Suppressor macrophage treated with lipopolysaccharide for 4 hours (primary cell): Measurements from ENCODE around the gene GLIS1.

Experiments used
- DNase-seq: peaks from one replicate; pipeline ENCODE4 v3.0.0-alpha.2; 2020

GLIS1 gene

GRCh38 chr1:53735681-53736080 lies 3.3 kb downstream of the GLIS1 start:
- no peak for DNase-seq

DNA sequence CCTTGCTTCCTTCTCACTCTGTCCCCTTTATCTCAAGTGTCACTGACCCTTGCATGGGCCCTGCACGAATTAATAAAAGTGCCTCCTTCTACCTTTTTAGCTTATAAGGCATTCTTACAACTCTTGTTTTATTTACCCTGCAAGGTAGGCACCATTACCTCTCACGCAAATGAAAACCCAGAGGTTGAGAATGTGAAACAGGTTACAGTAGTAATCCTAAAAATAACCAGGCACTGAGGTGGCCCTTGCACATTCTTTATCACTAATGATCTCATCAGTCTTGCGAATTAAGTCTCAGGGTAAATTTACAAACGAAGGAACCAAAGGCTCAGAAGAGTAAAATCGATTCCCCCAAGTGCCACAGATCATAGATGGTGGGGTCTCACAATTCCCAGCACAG lies 3.7 kb downstream of the GLIS1 start:
- no peak for DNase-seq

DNA sequence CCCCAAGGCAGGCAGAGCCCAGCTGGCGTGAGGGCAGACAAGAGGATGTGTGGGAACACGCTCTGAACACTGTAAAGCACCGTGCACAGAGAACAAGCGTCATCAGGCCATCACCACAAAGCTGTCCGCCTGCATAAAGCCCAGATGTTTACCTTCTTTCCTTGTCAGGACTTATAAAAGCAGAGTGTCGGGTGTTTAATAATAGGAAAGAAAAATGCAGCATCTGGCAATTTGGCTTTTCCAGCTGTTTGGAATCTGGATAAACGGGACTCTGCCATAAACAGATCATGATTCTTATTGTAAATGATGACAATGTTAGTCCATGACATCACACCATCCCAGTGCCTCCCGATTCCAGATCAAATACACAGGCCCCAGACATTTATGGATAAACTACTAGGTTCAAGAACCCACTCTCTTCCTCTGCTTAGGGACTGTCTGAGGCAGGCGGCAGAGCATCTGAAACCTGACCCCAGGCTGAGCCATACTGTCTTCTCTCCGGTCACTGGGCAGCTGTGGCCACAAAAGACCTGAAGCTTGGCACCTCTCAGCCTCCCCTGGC lies 4.2 kb downstream of the GLIS1 start:
- no peak for DNase-seq

GRCh38 chr1:53733975-53734649 lies 4.9 kb downstream of the GLIS1 start:
- no peak for DNase-seq

DNA sequence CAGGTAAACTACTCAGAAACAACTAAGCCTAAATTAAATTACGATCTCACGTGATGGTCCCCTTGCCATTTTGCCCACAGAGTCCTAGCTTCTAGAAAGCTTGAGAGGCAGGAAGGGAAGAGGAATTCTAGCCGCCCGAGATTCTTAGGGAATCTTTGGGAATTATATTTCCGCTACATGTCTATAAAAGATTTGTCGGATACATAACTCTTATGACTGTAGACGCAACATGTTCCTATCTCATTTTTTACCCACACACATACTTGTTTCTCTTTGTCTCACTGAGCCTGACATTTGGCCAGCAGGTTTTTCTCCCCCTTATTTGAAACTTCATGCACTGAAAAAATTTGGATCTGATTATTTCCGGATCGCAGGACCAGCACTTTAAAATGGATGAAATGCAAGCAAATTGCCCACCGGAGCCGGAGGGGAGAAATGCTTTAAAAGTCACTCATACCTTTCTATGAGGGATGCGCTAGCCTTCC lies 5.5 kb downstream of the GLIS1 start:
- no peak for DNase-seq

- no peak for DNase-seq
Measured at GRCh38 chr1:53732912-53733317, 6.0 kb downstream of the GLIS1 start.

GRCh38 chr1:53732409-53732808 lies 6.6 kb downstream of the GLIS1 start:
- DNase-seq = no peak

DNA sequence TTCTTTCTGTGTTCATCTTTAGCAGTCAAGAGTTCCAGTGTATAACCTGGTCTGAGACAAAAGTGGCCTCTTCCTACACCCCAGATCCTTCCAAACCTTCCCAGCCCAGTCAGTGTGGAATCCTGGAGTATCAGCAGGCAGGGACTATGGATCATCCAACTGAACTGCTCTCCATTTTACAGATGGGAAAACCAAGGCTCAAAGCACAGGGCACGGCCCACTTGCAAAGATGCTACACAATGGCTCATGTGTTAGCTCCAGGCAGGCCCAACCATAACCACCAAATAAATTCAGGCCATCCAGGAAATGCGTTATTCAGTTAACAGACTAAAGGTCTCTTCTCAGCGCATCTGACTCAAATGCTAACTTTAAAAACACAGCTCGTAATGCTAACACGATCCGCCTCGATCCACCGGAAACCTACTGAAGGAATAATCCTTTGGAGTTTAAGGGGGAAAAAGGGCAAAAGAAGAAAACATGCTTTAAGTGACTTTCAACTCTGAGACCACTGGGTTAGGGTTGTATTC lies 7.1 kb downstream of the GLIS1 start:
- DNase-seq = no peak

DNA sequence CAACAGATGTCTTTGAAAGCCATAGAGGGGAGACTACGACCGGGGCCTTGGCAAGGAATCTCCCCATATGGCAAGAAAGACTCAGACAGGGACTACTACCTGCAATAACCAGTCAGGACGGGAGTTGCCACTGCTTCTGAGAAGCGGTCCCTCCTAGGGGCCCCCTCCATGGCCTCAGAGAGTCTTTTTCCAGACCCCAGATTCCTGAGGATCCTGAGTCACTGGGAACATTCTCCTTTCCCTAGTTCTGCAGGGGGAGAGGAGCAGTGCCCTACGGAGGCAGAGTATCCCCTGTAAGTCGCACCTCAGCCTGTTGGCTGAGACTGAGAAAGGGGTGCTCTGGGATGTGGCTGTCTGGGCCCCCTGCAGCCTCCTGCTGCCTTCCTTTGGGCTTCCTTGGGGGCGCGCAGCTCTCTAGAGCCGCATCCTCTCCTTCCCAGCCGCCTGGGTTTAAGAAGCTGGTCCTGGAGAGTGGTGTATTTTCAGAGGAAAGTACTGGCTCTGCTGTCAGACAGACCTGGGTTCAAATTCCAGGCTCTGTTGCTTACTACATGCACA lies 7.8 kb downstream of the GLIS1 start:
- no peak for DNase-seq

DNA sequence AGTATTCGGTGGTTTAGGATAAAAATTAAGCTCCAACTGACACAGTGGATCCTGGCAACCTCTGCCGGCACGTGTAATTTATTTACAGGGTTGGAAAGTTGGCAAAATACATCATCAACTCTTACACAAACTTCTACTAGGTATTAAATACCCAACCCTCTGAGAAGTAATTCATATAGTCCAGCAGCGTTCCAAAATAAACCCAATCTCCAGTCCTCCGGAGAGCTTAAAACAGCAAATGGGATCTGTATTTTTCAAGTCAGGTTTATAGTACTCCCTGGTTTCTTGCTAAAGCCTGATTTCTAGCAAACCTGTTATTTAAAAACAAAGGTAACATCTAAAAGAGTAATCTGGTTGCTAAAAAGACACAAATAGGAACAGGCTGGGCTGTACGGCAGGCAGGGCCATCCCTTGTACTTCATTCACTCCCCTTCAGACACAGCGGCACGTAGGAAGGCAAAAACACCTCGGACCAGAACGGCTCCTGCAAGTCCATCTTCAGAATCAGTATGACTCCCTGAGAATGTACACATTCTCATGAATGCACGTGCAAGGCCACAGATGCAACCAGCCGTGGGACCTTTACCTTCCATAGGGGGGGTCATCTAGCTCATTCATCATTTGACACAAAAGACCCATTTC lies 8.6 kb downstream of the GLIS1 start:
- DNase-seq = no peak

GRCh38 chr1:53729456-53730223 lies 9.3 kb downstream of the GLIS1 start:
- no peak for DNase-seq

- no peak for DNase-seq
Measured at GRCh38 chr1:53728702-53729455, 10.1 kb downstream of the GLIS1 start.

GRCh38 chr1:53728196-53728595 lies 10.8 kb downstream of the GLIS1 start:
- DNase-seq = no peak

- DNase-seq = no peak
Measured at GRCh38 chr1:53727461-53728092, 11.4 kb downstream of the GLIS1 start.

DNA sequence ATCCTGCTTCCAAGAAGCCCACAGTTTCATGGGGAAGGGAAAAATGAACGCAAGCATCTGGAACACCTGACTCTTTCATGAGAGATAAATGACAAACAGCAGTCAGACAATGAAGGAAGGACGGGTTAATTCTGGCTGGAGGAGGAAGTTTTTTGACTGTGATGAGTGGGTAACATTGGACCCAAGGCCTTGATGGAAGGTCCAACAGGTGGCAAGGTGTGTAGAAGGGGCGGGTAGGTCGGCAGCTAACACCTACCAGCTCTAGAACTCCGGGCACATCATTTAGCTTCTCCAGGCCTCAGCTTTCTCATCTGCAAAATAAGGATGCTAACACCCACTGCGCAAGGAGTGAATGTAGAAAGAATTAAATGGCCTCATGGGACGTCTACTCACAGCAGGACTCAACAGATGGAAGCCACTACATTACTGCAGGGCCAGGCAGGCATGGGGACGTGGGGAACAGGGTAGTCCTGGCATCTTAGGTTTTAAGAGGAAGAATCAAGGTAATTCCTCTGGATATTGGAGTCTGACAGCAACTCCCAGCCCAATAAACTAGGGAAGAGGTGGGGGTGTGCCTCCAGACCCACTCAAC lies 12.9 kb downstream of the GLIS1 start:
- no peak for DNase-seq

GRCh38 chr1:53725238-53725689 lies 13.7 kb downstream of the GLIS1 start:
- DNase-seq = no peak

- no peak for DNase-seq
Measured at GRCh38 chr1:53722025-53722424, 16.9 kb downstream of the GLIS1 start.

GRCh38 chr1:53721088-53721487 lies 17.9 kb downstream of the GLIS1 start:
- no peak for DNase-seq

DNA sequence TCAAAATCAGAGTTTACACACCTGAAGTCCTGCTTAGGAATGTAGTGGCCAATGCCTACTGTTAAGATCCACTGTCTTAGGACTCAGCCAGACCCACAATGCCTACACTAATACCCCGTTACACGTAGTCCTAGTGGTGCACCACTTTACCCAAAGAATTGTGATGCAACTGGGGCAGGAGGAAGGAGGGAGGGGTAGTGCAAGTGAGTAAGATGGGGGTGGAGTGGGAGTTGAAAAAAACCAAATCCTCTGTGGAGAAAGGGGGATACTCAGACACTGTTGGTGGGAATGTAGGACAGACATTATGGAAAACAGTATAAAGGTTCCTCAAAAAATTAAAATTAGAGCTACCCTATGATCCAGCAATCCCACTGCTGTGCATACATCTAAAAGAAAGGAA lies 19.5 kb downstream of the GLIS1 start:
- no peak for DNase-seq

GRCh38 chr1:53718443-53718842 lies 20.5 kb downstream of the GLIS1 start:
- no peak for DNase-seq
